LNCaP clone FGC (cell line): ENCODE data around the gene GFRA1.

Experiments
- DNase-seq: peaks from one replicate; pipeline ENCODE4 v3.0.0-alpha.2; 2011; ENCODE audit warnings: low read depth
- H3K4me3 ChIP-seq: 2 replicates; pipeline ENCODE4 v1.5.1; 2011; ENCODE audit warnings: mild to moderate bottlenecking, low read depth, low read length, control low read depth
- CTCF ChIP-seq: IDR thresholded peaks from 2 replicates; pipeline ENCODE4 v1.5.1; 2012; ENCODE audit warnings: mild to moderate bottlenecking; ENCODE audit not compliant: control insufficient read depth, insufficient read depth; ENCODE audit errors: extremely low read depth

GFRA1 gene

GRCh38 chr10:116014871-116015582 is 258.0 kb downstream of the GFRA1 start:
- no peak overlapping the region for H3K4me3 ChIP-seq
- no peak for DNase-seq
- TF ChIP-seq CTCF: no peak

GRCh38 chr10:116014326-116014725 is 258.7 kb downstream of the GFRA1 start:
- no peak for DNase-seq
- TF ChIP-seq CTCF: no peak
- no peak overlapping the region for H3K4me3 ChIP-seq

DNA sequence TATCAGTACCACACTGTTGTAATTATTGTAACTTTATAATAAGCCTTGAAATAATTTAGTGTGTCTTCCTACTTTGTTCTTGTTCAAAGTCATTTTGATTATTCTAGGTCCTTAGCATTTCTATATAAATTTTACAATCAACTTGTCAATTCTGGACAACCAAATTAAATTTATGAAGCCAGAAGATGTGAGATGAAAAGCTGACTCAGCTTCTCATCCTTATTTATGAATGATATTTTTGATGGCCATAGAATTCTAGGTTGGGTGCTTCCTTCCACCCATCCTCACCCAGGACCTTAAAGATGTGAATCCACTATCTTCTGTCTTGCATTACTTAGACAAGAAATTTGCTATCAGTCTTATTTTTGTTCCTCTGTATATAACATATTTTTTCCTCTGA is 261.1 kb downstream of the GFRA1 start:
- no peak overlapping the region for H3K4me3 ChIP-seq
- no peak for TF ChIP-seq CTCF
- DNase-seq: no peak

DNA sequence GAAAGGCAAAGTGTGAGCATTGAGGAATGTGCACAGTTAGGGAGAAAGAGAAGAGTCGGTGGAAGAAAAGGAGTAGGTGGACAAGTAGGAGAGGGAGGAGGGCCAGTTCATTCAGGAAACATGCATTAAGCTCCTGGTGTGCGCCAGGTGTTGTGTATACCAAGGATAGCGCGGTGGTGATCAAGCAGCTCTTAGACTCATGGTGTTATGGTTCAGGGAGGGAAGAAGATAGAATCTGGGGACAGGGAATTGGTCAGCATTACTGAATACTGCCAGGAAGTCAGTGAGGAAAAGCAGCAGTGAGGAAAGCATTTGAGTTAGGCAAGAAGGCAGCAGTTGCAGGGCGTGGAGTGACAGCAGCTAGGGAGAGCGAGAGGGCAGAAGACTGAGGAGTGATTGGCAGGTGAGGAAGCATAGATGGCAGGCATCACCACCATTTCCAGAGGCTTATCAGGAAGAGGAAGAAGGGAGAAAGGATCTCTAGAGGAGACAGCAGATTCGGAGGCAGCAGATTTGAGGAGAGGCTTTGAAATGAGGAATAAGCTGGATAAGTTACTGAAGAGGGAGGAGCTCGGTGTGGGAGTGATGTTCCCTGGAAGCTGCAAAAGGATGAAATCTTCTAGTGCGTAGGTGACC is 265.6 kb downstream of the GFRA1 start:
- no peak for TF ChIP-seq CTCF
- no peak overlapping the region for H3K4me3 ChIP-seq
- DNase-seq: no peak
